ENCODE data around the gene ITGA11. TPM values are rescaled to one million over a fixed set of nuclear protein-coding genes. Genes with fewer than 3 reads are reported as not detected.

Gene ITGA11
- total and polyA plus RNA-seq, 2 donors (not counting 1 experiment from before 2014, with no cell fraction given) = not detected

GRCh38 chr15:68440136-68440535 lies 8.2 kb upstream of the ITGA11 start:
- no peak overlapping the region for H2AFZ ChIP-seq (ENCODE audit: insufficient read depth, low read depth, low read length, poor library complexity, severe bottlenecking)
- H3K9me3 ChIP-seq (ENCODE audit: control extremely low read depth in 1 of 3, control insufficient read depth in 2 of 3, insufficient read depth in 1 of 3, low read length in 2 of 3) = no peaks in the 10 kb centered on the region
- no peak overlapping the region for H3K27ac ChIP-seq (ENCODE audit: low read length in 2 of 2)
- H3K4me2 ChIP-seq (replicated peaks; ENCODE audit: low read depth, low read length, poor library complexity, severe bottlenecking) = no peak overlapping the region
- intact Hi-C loops (cut with micrococcal nuclease) = no loop called here
- no peak overlapping the region for H3K4me3 ChIP-seq (ENCODE audit: control extremely low read depth in 1 of 5, extremely low read depth in 1 of 5, insufficient read depth in 1 of 5, low read depth in 2 of 5, low read length in 4 of 5)
- H3K27me3 Mint-ChIP-seq = peaks cover 61% of the 10 kb centered on the region
- H3K27ac Mint-ChIP-seq = no peak overlapping the region
- H3K79me2 ChIP-seq (ENCODE audit: control insufficient read depth, insufficient read depth, low read length) = no peaks in the 10 kb centered on the region
- ChIA-PET POLR2A (no interaction called here), CTCF (no interaction called here)
- H3K27me3 ChIP-seq (replicated peaks in 1 of 4; ENCODE audit: control extremely low read depth in 1 of 4, control insufficient read depth in 3 of 4, insufficient read depth in 4 of 4, low read length in 3 of 4) = peaks cover 0 to 8% (median 4%) of the 10 kb centered on the region in 4 experiments
- H3K4me1 ChIP-seq (ENCODE audit: control insufficient read depth in 2 of 2, insufficient read depth in 2 of 2, low read length in 2 of 2) = no peaks in the 10 kb centered on the region
- H3K36me3 ChIP-seq (replicated peaks in 1 of 2; ENCODE audit: control extremely low read depth in 1 of 2, control insufficient read depth in 1 of 2, extremely low read depth in 1 of 2, insufficient read depth in 2 of 2, low read length in 1 of 2) = no peaks in the 10 kb centered on the region
- H3K9me3 Mint-ChIP-seq (ENCODE audit: insufficient read depth) = no peaks in the 10 kb centered on the region
- no peaks in the 10 kb centered on the region for H4K20me1 ChIP-seq (ENCODE audit: control insufficient read depth, insufficient read depth, low read length, poor library complexity, severe bottlenecking)
- H3K4me1 Mint-ChIP-seq = no peaks in the 10 kb centered on the region
- ATAC-seq (ENCODE audit: low read depth) (no peak), DNase-seq (no peak)
- H3K9ac ChIP-seq (ENCODE audit: low read length) = no peak overlapping the region
- no peak overlapping the region for H3K4me3 Mint-ChIP-seq
- WGBS (ENCODE audit: insufficient coverage) = 100% methylated on average over 1 of the region's 1 CpG
- TF ChIP-seq EZH2 (IDR thresholded peaks at IDR 0.05; ENCODE audit: borderline replicate concordance, insufficient read depth, low read depth, low read length, poor library complexity, severe bottlenecking) = no peak
- no peak for TF ChIP-seq CTCF (IDR thresholded peaks at IDR 0.05)

- Histone ChIP-seq H3K27ac (ENCODE audit: low read length in 2 of 2) (no peak overlapping the region), H3K36me3 (replicated peaks in 1 of 2; ENCODE audit: control extremely low read depth in 1 of 2, control insufficient read depth in 1 of 2, extremely low read depth in 1 of 2, insufficient read depth in 2 of 2, low read length in 1 of 2) (no peaks in the 10 kb centered on the region), H3K27me3 (replicated peaks in 1 of 4; ENCODE audit: control extremely low read depth in 1 of 4, control insufficient read depth in 3 of 4, insufficient read depth in 4 of 4, low read length in 3 of 4) (peaks cover 0 to 8% (median 4%) of the 10 kb centered on the region in 4 experiments), H3K9ac (ENCODE audit: low read length) (no peak overlapping the region), H4K20me1 (ENCODE audit: control insufficient read depth, insufficient read depth, low read length, poor library complexity, severe bottlenecking) (no peaks in the 10 kb centered on the region), H3K9me3 (ENCODE audit: control extremely low read depth in 1 of 3, control insufficient read depth in 2 of 3, insufficient read depth in 1 of 3, low read length in 2 of 3) (no peaks in the 10 kb centered on the region), H2AFZ (ENCODE audit: insufficient read depth, low read depth, low read length, poor library complexity, severe bottlenecking) (no peak overlapping the region), H3K79me2 (ENCODE audit: control insufficient read depth, insufficient read depth, low read length) (no peaks in the 10 kb centered on the region), H3K4me3 (ENCODE audit: control extremely low read depth in 1 of 5, extremely low read depth in 1 of 5, insufficient read depth in 1 of 5, low read depth in 2 of 5, low read length in 4 of 5) (no peak overlapping the region), H3K4me2 (replicated peaks; ENCODE audit: low read depth, low read length, poor library complexity, severe bottlenecking) (no peak overlapping the region), H3K4me1 (ENCODE audit: control insufficient read depth in 2 of 2, insufficient read depth in 2 of 2, low read length in 2 of 2) (no peaks in the 10 kb centered on the region)
- CTCF ChIA-PET = no interaction called here
- no peaks in the 10 kb centered on the region for H3K4me1 Mint-ChIP-seq
- intact Hi-C loops (cut with micrococcal nuclease) = no loop called here
- WGBS (ENCODE audit: insufficient coverage) = 94% methylated on average over 4 of the region's 5 CpGs
- TF ChIP-seq CTCF (IDR thresholded peaks at IDR 0.05) (no peak), EZH2 (IDR thresholded peaks at IDR 0.05; ENCODE audit: borderline replicate concordance, insufficient read depth, low read depth, low read length, poor library complexity, severe bottlenecking) (no peak)
- ATAC-seq (ENCODE audit: low read depth) = no peak
- H3K27me3 Mint-ChIP-seq = peaks cover 64% of the 10 kb centered on the region
- no peaks in the 10 kb centered on the region for H3K9me3 Mint-ChIP-seq (ENCODE audit: insufficient read depth)
- H3K27ac Mint-ChIP-seq = no peak overlapping the region
- POLR2A ChIA-PET = no interaction called here
- no peak for DNase-seq
- H3K4me3 Mint-ChIP-seq = no peak overlapping the region
These were observed 7.5 kb upstream of the ITGA11 start for GRCh38 chr15:68439506-68439905.
